Lower leg skin (tissue), 3 donors: ENCODE measurements around the gene DPM1.

ENCODE experiments used
- CTCF ChIP-seq, 3 donors: fragments of 450-650 bp; IDR thresholded peaks; one replicate each; pipeline ENCODE4 v1.5.1; 2016; ENCODE audit warnings: antibody characterized with exemption in 3 of 3, mild to moderate bottlenecking in 3 of 3, moderate library complexity in 2 of 3
- POLR2A ChIP-seq, 2 donors: fragments of 450-650 bp; IDR thresholded peaks; one replicate each; pipeline ENCODE4 v1.6.1; 2016 to 2017; ENCODE audit warnings: antibody characterized with exemption in 2 of 2, mild to moderate bottlenecking in 1 of 2, moderate library complexity in 1 of 2

DNA sequence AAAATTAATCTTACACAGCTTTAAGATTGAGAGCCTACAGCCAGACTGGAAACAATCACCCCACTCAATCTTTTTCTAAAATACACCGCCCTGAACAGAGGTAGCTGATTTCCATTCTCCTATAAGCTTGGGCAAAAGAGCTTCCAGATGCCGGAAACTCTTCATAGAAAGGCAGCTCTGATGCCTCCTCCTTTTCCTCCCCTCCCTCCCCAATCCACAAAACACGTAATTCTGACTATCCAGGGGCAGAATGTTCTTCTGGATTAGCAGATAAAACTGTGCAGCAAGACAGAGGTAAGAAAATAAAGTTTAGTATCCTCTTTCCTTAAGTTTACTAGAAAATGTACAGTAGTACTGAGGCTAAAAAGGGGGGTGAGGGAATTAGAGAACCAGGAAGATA is 42.9 kb downstream of the DPM1 start:
- TF ChIP-seq CTCF (IDR thresholded peaks at IDR 0.05) (no peak), POLR2A (IDR thresholded peaks at IDR 0.05) (no peak)
